GM11168 (cell line): ENCODE results near the gene BHLHE23.
"Not testable (repeated sequence)": the region's sequence is repeated elsewhere in the genome, so short reads cannot be mapped to it uniquely, and the experiment has no call there.

Source experiments
- in situ Hi-C: fragments of 300-500 bp; cut with MboI; formaldehyde crosslinking; loops from one replicate; pipeline ENCODE4 v1.12.0; 2022; ENCODE audit warnings: low sequenced_read_pairs; ENCODE audit not compliant: unreplicated experiment

Gene BHLHE23

DNA sequence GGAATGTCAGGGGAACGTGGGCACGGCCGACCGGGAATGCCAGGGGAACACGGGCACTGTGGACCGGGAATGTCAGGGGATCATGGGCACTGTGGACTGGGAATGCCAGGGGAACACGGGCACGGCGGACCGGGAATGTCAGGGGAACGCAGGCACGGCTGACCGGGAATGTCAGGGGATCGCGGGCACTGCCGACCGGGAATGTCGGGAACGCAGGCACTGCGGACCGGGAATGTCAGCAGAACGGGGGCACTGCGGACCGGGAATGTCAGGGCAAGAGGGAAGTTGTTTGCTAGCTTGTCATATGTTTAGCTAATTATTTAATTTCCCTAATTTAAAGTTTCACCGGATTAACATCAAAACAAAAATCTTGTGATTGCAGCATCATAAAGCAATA lies 37.4 kb upstream of the BHLHE23 start:
- in situ Hi-C loops, result no loop called here

DNA sequence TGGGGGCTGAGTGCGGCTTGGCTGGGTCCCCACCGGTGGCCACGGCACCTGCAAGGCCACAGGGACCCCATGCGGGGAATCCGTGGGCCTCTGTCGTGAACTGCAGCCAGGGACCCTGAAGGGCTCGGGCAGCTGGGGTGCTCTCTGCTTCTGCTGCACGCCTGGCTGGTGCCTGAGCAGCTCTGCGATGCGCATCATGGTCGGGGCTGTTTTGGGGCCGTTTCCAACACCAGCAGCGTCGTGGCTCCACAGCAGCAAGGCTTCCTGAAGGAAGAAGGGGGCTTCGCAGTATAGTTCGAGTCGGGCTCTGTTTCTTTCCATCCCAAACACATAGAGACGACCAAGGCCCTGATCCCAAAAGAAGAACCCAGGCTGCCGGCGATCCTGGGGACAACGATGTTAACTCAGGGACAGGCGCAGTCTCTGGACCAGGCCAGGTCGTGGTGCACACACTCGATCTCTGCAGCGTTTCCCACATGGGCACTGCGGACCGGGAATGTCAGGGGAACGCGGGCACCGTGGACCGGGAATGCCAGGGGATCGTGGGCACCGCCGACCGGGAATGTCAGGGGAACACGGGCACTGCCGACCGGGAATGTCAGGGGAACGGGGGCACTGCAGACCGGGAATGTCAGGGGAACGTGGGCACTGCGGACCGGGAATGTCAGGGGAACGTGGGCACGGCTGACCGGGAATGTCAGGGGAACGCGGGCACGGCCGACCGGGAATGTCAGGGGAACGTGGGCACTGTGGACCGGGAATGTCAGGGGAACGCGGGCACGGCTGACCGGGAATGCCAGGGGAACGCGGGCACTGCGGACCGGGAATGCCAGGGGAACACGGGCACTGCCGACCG lies 36.8 kb upstream of the BHLHE23 start:
- in situ Hi-C loops, result no loop called here

DNA sequence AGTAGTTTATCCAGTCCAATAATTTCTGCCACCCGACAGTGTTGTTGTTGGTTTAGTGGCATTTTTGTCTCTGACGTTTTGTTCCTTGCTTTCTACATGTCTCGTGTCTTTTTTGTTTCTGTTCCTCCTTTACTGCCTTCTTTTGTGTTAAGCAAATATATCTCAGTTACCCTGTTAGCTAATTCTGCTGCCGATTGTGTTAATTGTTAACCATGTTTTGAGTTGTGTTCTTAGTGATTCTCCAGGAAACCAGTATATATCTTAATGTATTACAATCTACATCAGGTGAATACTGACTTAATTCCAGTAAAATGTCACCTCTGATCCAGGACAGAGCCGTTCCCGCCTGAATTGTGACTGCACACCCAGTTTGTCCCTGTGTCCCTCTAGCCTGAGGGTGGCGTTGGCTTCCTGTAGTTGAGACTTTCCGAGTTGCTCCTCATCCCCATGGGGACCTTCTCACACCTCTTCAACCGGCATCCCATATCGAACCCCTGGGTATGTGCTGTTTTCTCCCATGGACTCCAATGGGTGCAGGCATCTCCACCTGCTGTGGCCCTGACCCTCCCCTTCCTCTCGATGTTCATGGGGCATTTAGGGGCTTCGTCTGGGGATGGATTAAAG lies 35.8 kb upstream of the BHLHE23 start:
- in situ Hi-C loops, result no loop called here

DNA sequence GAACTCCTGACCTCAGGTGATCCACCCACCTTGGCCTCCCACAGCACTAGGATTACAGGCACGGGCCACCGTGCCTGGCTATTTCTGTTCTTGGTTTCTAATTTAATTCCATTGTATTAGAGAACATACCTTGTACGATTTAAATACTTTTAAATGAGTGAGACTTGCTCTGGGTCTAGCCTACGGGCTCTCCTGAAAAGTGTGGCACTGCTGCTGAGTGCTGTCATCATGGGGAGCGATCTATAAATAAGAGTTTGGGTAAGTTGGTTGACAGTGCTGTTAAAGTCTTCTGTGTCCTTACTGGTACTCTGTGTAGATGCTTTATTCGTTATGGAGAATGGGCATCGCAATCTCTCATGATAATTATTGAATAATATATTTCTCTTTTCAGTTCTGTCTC lies 35.0 kb upstream of the BHLHE23 start:
- in situ Hi-C loops, result no loop called here

DNA sequence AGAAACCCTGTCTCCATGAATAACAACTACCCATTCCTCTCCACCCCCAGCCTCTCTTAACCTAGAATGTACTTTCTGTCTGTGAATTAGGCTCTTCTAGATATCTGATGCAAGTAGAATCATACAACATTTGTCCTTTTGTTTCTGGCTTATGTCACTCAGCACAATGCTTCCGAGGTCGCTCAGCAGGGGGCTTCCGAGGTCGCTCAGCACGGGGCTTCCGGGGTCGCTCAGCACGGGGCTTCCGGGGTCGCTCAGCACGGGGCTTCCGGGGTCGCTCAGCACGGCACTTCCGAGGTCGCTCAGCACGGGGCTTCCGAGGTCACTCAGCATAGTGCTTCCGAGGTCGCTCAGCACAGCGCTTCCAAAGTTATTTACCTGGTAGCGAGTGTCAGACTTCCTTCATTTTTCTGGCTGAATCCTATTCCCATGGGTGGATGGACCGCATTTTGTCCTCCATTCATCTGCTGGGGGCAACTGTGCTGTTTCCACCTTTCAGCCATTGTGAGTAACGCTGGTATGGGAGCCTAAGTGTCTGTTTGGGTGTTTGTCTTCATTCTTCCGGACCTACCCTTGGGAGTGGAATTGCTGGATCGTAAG lies 31.0 kb upstream of the BHLHE23 start:
- in situ Hi-C loops, result no loop called here

DNA sequence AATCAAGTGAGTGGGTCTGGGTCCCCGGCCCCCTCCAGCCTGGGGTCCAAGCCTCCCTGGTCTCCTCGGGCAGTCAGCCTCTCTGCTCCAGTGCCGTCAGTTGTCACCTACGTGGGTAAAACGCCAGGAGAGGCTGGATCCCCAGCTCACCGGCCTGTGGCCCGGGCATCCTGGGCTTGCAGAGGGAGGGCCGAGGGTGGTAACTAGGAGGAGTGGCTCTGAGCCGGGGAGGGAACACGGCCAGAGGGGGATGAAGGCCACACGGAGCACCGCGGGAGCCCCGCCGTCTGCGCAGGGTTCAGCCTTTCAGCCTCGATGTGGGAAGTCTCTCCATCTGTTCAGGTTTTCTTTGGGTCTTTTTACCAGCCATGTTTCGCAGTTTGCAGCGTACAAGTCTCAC lies 29.5 kb upstream of the BHLHE23 start:
- in situ Hi-C loops, result no loop called here

DNA sequence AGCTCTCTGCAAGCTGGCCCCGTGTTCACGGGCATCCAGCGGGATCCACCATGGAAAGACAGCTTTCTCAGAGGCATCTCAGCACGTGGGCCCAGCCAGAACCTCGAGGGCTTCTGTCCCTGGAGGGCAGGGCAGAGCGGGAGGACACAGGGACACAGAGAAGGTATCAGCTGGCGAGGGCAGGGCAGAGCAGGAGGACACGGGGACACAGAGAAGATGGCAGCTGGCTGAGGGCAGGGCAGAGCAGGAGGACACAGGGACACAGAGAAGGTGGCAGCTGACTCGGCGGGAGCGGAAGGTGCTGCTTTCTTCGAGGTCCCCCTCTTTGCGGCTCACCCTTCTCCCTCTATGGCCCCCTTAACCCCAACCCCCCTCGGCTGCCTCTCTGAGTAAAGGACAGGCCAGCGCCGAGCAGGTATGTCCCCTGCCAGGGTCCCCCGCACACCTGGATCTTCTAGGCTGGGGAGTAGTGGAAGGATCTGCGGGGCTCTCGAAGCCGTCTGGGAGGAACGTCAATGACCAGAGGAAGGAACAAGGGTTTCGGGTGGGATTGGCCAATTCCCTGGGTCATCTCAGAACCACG lies 28.9 kb upstream of the BHLHE23 start:
- in situ Hi-C loops, result no loop called here

DNA sequence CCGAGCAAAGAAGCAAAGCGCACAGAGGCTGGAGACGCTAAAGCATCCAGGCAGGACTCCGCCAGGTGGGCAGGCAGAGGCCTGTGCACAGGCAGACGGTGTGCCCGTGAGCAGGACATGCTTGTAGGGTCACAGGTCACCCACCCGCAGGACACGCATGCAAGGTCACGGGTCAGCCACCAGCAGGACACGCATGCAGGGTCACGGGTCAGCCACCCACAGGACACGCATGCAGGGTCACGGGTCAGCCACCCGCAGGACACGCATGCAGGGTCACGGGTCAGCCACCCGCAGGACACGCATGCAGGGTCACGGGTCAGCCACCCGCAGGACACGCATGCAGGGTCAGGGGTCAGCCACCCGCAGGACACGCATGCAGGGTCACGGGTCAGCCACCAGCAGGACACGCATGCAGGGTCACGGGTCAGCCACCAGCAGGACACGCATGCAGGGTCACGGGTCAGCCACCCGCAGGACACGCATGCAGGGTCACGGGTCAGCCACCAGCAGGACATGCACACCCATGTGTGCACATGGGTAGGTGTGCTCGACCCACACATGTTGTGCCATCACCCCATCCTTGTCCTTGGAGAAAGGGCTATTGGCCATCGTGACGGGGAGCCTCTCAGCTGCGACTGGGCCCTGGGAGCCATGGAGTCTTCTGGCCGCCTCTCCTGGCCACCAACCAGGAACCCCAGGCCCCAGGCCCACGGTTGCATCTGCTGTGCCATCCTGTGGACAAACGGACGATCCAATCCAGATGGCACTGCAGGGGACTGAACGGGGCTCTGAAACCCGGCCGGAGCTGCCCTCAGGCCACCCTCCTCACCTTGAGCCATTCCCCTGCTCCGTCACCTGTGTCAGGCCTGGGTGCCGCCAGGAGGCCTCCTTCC lies 28.2 kb upstream of the BHLHE23 start:
- in situ Hi-C loops, result not testable (repeated sequence)

DNA sequence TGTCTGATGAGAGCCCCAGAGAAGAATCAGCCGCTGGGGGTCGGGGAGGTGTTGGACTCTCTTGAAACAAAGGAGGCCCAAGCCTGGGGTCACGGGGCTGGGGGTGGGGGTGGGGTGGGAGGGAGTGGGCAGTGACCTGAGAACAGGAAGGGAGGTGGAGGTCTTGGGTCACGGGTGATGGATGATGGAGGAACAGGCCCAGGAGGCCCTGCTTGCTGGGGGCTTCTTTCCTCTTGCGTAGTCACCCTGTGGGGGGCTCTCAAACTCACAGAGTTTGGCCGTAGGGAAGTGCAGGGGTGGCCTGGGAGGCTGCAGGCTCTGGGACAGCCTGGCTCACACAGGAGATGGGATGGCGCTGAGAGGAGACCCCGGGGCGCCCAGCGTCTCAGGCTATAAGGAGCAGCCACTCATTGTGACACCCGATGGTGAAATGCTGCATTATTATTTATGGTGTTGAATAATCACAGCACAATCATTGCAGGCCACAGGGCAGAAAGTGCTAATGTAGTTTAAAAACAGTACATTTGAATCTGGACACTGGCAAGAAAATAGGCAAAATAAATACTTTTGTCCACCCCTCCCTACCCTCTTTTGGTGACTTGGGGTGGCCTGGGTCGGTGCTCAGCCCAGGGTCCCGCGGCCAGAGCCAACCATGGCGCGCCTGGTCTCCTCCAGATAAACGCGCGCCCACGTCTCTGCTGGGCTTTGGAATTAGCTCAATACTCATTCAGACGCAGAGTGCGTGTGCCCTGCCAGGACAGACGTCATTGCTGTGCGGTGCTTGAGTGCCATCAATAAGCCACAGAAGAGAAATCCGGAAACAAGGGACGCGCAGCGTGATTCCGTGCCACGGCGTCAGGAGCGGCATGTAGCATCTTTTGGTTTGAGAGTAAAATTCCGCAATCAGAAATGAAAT lies 27.3 kb upstream of the BHLHE23 start:
- in situ Hi-C loops, result no loop called here

DNA sequence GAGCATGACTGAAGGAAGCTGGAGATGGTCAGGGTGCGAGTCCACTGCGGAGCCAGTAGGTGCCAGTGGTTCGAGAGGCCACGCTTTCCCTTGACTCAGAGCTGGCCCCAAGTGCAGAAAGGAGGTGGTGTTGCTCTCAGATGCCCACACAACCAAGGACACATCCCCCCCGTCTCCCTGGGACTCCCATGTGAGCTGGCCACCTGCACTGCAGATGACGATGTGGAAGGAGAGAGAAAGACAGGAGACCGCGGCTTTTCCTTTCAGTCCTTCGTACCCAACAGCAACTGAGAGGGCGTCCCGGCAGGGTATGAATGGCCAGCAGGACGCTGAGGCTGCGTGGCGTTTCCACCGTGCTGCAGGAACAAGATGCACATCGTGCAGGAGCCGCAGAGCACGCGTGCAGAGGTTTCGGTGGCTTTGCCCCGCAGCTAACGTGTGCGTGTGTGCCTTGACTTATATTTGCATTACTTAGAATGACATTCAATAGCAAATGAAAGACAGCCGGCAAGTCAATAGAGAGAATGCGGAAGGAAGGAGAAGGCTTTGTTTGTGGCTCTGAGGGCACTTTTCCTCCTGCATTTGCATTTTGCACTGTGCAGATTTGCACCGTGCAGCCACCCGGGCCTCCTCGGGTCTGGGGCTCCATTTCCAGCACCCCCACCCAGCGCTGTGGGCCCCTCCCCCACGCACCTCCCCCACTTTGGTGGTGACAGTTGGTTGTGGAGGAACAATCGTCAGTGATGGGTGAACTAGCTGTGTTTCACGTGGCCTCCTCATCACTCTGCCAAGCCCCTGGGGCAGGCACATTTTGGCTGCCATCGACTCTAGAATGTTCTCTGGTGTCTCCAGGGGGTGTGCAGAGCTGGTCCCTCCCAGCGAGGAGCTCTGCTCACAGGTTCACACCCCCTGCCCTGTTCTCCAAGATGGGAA lies 26.4 kb upstream of the BHLHE23 start:
- in situ Hi-C loops, result no loop called here

DNA sequence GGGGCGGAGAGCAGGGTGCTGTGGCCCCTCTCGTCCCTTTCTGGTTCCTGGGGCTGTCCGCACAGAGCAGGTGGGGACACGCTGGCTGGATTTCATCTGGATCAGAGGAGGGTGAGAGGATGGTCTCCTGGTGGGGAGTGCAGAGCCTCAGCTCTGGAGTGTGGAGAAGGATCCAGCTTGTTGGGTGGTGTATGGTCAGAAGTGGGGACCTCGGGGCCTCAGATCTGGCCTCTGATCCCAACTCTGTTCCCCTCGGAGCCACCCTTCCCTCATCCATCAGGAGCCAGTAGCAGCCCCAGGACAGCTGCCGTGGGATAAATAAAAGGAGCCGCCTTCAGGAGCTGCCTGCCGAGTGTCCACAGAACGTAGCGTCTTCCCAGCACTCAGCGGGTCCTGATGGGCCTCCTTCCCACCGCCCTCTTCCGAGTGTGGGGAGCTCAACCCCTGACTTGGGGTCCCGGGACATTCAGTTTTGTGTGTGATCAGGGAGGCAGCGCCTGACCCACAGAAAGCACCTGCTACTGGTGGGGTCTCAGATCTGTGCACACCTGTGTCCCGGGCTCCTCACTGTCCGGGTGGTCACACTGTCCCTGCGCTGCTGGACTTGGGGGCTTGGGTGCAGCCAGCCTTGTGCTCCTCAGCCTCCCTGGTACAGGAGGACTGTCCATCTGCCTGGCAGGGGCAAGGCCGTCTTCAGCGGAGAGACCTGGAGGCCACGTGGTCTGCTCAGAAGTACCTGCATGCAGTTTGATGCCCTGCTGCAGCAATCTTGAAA lies 25.4 kb upstream of the BHLHE23 start:
- in situ Hi-C loops, result no loop called here

DNA sequence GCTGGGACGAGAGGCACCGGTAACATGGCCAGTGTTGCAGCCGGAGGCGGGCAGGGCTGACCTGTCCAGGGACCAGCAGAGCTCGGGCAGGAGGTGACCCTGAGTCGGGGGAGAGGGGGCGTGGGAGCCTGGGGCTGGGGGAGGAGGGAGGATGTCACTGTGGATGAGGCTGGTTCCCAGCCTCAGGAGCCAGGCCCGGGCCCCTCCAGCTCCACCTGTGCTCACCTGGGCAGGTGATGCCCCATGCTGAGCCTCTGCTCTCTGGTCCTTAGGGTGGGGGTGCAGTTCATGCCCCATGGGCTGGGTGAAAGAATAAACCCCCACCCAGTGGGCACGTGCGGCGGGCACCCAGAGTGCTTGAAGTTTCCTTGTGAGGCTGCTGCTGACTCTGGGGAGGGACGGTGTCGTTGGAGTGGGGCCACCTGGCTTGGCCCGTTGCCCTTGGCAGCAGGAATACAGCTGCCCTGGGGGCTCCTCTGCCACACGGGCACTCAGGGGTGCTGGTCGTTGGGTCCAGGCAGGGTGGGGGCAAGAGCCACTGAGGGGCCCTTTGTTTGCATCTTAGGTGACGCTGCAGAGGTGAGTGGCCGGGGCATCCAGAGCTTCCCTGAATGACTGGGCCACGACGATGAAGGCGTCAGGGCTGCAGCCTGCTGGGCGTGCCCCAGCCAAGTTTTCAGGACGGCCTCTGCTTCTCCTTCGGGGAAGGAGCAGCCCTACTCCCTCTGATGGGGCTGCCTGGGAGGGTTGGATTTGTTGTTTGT lies 24.7 kb upstream of the BHLHE23 start:
- in situ Hi-C loops, result no loop called here

DNA sequence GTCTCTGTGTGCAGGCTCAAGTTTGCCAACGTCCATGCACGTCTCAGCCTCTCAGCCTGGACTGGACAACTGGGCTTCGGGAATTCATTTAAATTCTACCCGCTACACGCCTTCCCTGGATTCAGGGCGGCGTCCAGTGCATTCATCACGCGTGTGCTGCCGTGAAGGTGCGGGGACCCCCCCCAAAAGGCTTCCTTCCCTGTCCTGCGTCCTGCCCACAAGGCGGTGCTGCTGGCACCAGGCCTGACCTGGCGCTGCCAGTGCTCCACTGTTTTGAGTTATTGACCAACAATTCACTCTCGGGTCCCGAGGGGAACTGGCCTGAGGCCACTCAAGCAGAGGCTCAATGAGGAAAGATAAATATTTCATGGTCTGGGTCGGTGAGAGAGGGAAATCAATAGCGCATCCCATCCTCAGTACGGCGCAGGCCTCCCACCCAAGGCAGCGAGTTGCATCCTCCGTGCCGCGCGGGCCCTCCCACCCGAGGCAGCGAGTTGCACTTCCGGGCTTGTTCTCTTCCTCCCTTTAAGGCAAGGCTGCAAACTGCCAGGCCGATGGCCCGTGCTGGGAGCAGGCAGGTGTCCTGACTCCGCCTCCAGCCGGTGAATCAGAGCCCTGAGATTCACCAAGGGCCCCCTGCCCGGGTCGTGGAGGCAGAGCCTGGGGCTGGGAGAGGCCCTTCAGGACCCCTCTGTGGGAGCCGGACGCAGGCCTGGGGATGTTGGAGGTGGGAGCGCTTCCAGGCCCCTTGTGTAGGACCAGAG lies 22.8 kb upstream of the BHLHE23 start:
- in situ Hi-C loops, result no loop called here

DNA sequence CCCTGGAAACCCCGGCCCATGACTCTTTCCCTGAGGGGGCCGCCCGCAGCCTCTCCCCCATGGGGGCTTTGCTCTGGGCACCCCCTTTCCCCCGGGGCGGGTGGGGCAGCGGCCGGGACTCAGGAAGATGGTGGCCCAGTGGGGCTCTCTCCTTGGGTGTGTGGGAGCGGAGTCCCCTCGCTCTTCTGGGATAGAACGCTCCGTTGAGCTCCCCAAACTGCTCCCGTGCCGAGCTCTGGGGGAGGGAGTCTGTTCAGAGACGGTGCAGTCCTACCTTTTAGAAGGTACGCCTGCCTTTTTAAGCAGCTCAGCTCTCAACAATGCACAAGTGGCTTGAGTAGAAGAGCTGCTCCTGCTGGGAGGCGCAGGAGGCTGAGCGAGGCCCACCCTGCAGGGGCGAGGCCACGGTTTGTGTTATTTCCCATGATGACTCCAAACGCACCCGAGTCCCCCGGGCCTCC lies 21.7 kb upstream of the BHLHE23 start:
- in situ Hi-C loops, result no loop called here

DNA sequence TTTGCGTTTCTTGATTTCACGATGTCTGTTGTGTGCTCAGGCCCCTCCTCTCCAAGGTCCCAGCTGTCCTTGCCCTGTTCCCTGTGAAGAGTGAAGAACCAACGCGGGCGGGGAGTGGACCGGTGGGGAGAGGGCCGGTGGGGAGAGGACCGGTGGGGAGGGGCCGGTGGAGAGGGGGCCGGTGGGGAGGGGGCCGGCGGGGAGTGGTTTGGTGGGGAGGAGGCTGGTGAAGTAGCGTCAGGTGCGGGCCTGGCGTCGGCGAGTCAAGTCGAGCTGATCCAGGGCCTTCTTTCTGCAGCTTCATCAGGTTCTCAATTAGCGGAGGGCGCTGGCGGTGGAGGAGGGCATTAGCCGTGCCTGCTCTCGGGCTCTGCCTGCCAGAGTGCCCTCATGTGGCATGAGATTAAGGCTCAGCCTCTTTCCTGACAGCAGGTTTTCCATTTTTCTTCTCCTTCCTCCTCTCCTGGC lies 21.2 kb upstream of the BHLHE23 start:
- in situ Hi-C loops, result no loop called here
